ENCODE data around the gene PDXK. TPM values are rescaled to one million over a fixed set of nuclear protein-coding genes. Genes with fewer than 3 reads are reported as not detected.

PDXK gene
- total and polyA plus RNA-seq, 2 of the 13 experiments (the other 11 are each of a cell fraction or from before 2014, with no cell fraction given) = 114 to 184 TPM

DNA sequence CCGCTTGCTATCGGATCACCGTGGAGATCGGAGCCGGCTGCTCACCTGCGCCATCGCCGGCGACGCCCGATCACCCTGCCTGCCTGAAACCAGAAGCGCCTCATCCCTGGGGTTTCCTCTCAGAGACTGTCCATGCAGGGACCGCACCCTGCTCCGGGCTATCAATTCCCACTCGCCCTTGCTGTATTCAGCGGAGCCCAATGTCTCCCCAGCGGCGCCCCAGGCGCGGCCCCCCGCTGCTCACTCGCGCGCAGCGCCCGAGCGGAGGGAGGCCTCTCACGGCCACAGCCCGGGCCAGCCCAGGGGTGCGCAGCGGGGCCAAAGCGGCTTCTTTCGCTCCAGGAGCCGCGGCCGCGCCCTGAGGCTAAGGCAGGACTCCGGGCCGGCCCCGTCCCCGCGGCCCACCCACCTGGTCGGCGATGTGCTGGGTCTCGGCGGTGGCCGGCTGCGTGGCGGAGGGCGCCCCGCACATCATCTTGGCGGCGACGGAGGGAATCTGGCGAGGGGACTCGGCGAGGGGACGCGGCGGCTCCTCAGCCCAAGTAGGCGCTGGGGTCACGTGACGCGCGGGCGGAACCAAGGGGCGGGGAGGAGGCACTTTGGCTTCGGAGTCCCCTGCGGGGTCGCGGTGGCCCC lies 57.0 kb downstream of the PDXK start, which contains the start of gene CSTB (continued):
- TF ChIP-seq POLR2G (IDR thresholded peaks at IDR 0.05; ENCODE audit: low read depth, low read length) (peak; percentile 81), RFX1 (IDR thresholded peaks at IDR 0.05) (no peak), ZNF121 (CRISPR knock-in tag; IDR thresholded peaks at IDR 0.05) (0 out of 2 replicates have a peak, but pooled peaks have one; percentile 21), ZNF501 (CRISPR knock-in tag; IDR thresholded peaks at IDR 0.05) (peak; percentile 46; the same call in 1 of the 2 replicates), ZNF780A (CRISPR knock-in tag; IDR thresholded peaks at IDR 0.05) (no peak), ZNF740 (CRISPR knock-in tag; IDR thresholded peaks at IDR 0.05) (no peak), POLR2AphosphoS5 (IDR thresholded peaks at IDR 0.05; ENCODE audit: low read depth, low read length) (peak; percentile 77), ZNF547 (CRISPR knock-in tag; IDR thresholded peaks at IDR 0.05) (peak; percentile 54; the same call in 1 of the 2 replicates), ZNF720 (CRISPR knock-in tag; IDR thresholded peaks at IDR 0.05) (0 out of 2 replicates have a peak, but pooled peaks have one; percentile 59), ZSCAN29 (CRISPR knock-in tag; conservative IDR thresholded peaks at IDR 0.05) (0 out of 2 replicates have a peak, but pooled peaks have one; percentile 49), CENPX (CRISPR knock-in tag; IDR thresholded peaks at IDR 0.05) (no peak), KLF9 (CRISPR knock-in tag; IDR thresholded peaks at IDR 0.05; ENCODE audit: low read depth) (no peak), ZNF704 (CRISPR knock-in tag; IDR thresholded peaks at IDR 0.05; ENCODE audit: borderline replicate concordance) (no peak), PLSCR1 (CRISPR knock-in tag; IDR thresholded peaks at IDR 0.05; ENCODE audit: borderline replicate concordance) (no peak), ZNF546 (CRISPR knock-in tag; conservative IDR thresholded peaks at IDR 0.05) (no peak), ZNF724P (CRISPR knock-in tag; IDR thresholded peaks at IDR 0.05; ENCODE audit: borderline replicate concordance) (peak; percentile 80; the same call in 1 of the 2 replicates), ATF3 (CRISPR knock-in tag; IDR thresholded peaks at IDR 0.05) (peak; percentile 9; the same call in 1 of the 2 replicates), HOXA5 (CRISPR knock-in tag; IDR thresholded peaks at IDR 0.05) (no peak; the same call in 1 of the 2 replicates), MXI1 (IDR thresholded peaks at IDR 0.05; ENCODE audit: borderline replicate concordance, low read depth, low read length) (no peak), HHEX (CRISPR knock-in tag; IDR thresholded peaks at IDR 0.05) (no peak), SNAI1 (CRISPR knock-in tag; IDR thresholded peaks at IDR 0.05; ENCODE audit: borderline replicate concordance) (no peak), KAT8 (CRISPR knock-in tag; IDR thresholded peaks at IDR 0.05) (peak; percentile 53; the same call in 1 of the 2 replicates)
- TF ChIP-seq, protein P1, sequence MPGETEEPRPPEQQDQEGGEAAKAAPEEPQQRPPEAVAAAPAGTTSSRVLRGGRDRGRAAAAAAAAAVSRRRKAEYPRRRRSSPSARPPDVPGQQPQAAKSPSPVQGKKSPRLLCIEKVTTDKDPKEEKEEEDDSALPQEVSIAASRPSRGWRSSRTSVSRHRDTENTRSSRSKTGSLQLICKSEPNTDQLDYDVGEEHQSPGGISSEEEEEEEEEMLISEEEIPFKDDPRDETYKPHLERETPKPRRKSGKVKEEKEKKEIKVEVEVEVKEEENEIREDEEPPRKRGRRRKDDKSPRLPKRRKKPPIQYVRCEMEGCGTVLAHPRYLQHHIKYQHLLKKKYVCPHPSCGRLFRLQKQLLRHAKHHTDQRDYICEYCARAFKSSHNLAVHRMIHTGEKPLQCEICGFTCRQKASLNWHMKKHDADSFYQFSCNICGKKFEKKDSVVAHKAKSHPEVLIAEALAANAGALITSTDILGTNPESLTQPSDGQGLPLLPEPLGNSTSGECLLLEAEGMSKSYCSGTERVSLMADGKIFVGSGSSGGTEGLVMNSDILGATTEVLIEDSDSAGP (CRISPR knock-in tag; IDR thresholded peaks at IDR 0.05; ENCODE audit: borderline replicate concordance) = peak; percentile 77; the same call in 1 of the 2 replicates
- TF ChIP-seq, protein P2, sequence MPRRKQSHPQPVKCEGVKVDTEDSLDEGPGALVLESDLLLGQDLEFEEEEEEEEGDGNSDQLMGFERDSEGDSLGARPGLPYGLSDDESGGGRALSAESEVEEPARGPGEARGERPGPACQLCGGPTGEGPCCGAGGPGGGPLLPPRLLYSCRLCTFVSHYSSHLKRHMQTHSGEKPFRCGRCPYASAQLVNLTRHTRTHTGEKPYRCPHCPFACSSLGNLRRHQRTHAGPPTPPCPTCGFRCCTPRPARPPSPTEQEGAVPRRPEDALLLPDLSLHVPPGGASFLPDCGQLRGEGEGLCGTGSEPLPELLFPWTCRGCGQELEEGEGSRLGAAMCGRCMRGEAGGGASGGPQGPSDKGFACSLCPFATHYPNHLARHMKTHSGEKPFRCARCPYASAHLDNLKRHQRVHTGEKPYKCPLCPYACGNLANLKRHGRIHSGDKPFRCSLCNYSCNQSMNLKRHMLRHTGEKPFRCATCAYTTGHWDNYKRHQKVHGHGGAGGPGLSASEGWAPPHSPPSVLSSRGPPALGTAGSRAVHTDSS (CRISPR knock-in tag; conservative IDR thresholded peaks at IDR 0.05) = 0 out of 2 replicates have a peak, but pooled peaks have one; percentile 39
- TF ChIP-seq, protein P3, sequence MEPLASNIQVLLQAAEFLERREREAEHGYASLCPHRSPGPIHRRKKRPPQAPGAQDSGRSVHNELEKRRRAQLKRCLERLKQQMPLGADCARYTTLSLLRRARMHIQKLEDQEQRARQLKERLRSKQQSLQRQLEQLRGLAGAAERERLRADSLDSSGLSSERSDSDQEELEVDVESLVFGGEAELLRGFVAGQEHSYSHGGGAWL (CRISPR knock-in tag; IDR thresholded peaks at IDR 0.05) = peak; percentile 69; the same call in 1 of the 2 replicates

Data from HepG2 (cell line).